T-cell (primary cell): Measurements from ENCODE around the gene PZP. TPM values are rescaled to one million over a fixed set of nuclear protein-coding genes. Genes with fewer than 3 reads are reported as not detected.

Experiments
- ATAC-seq, 4 experiments: fragments of 200-7000 bp in 3 of 4; fragments of 150-1000 bp in 1 of 4; cut with Tn5 transposase; replicated peaks in 1 of 4; 1 replicate in 3 of 4; 2 replicates in 1 of 4; pipeline ENCODE4 v1.10.0; 2021; ENCODE audit warnings: moderate library complexity in 3 of 4, mild to moderate bottlenecking in 2 of 4, moderate number of reproducible peaks in 1 of 4
- CTCF ChIA-PET, 2 donors: fragments of 300-600 bp; sonication (Branson Sonifier 250); formaldehyde crosslinking; loops; one replicate each; lab custom pipeline; 2022; ENCODE audit warnings: antibody characterized with exemption in 2 of 2; lab: Charles Lee
- POLR2A ChIA-PET, 2 donors: fragments of 300-600 bp; sonication (Branson Sonifier 250); formaldehyde crosslinking; loops; one replicate each; lab custom pipeline; 2022; ENCODE audit warnings: antibody characterized with exemption in 2 of 2; lab: Charles Lee
- DNase-seq, 35 experiments: peaks; one replicate each; pipeline versions ENCODE4 v3.0.0 to v3.0.0-alpha.2; 2013 to 2023
- H3K27ac ChIP-seq: one replicate; pipeline ENCODE4 v1.5.1; 2013; ENCODE audit warnings: low read length
- H3K27me3 ChIP-seq, 2 experiments: replicated peaks in 1 of 2; 1 replicate in 1 of 2; 2 replicates in 1 of 2; pipeline versions ENCODE4 v1.6.1 to v1.7.0; 2013; ENCODE audit warnings: low read length in 1 of 2, mixed read lengths in 1 of 2; ENCODE audit not compliant: control insufficient read depth in 2 of 2, insufficient read depth in 2 of 2; ENCODE audit errors: extremely low read depth in 1 of 2
- H3K36me3 ChIP-seq, 2 donors: 1 replicate in 1 of 2; 2 replicates in 1 of 2; pipeline versions ENCODE4 v1.6.1 to v1.7.0; 2013; ENCODE audit warnings: low read length in 1 of 2; ENCODE audit not compliant: control insufficient read depth in 2 of 2, insufficient read depth in 1 of 2; ENCODE audit errors: extremely low read depth in 1 of 2
- H3K4me1 ChIP-seq, 2 experiments: 1 replicate in 1 of 2; 2 replicates in 1 of 2; pipeline versions ENCODE4 v1.6.1 to v1.7.0; 2013; ENCODE audit warnings: low read length in 2 of 2, mixed read lengths in 1 of 2; ENCODE audit not compliant: insufficient read depth in 2 of 2, control insufficient read depth in 1 of 2; ENCODE audit errors: extremely low read depth in 1 of 2
- H3K4me3 ChIP-seq, 2 donors: 1 replicate in 1 of 2; 2 replicates in 1 of 2; pipeline versions ENCODE4 v1.5.1 to v1.7.0; 2013; ENCODE audit warnings: mild to moderate bottlenecking in 2 of 2, low read length in 1 of 2, moderate library complexity in 1 of 2; ENCODE audit not compliant: control insufficient read depth in 1 of 2; ENCODE audit errors: extremely low read depth in 1 of 2
- H3K9me3 ChIP-seq: 2 replicates; pipeline ENCODE4 v1.7.0; 2013
- H3K27ac Mint-ChIP-seq, 2 donors: one replicate each; pipeline ENCODE4 v1.8.0; 2020 to 2021; ENCODE audit warnings: mild to moderate bottlenecking in 2 of 2, mixed read lengths in 2 of 2
- H3K27me3 Mint-ChIP-seq, 2 donors: one replicate each; pipeline ENCODE4 v1.8.0; 2021 to 2022; ENCODE audit warnings: mixed read lengths in 2 of 2
- H3K36me3 Mint-ChIP-seq: one replicate; pipeline ENCODE4 v1.8.0; 2021; ENCODE audit warnings: mixed read lengths
- H3K4me1 Mint-ChIP-seq, 3 donors: one replicate each; pipeline ENCODE4 v1.8.0; 2020 to 2022; ENCODE audit warnings: mixed read lengths in 3 of 3, mild to moderate bottlenecking in 1 of 3
- H3K4me3 Mint-ChIP-seq, 3 donors: one replicate each; pipeline ENCODE4 v1.8.0; 2020 to 2022; ENCODE audit warnings: mild to moderate bottlenecking in 3 of 3, mixed read lengths in 3 of 3, moderate library complexity in 3 of 3
- H3K9me3 Mint-ChIP-seq, 3 donors: one replicate each; pipeline ENCODE4 v1.8.0; 2020 to 2022; ENCODE audit warnings: mixed read lengths in 3 of 3
- WGBS: methylation state at CpG from one replicate; pipeline ENCODE4 v1.1.5; 2013; ENCODE audit warnings: missing lambda C conversion rate; ENCODE audit not compliant: insufficient coverage; 5-methylcytosine and 5-hydroxymethylcytosine counted together
- total RNA-seq, 35 experiments: library from RNA in 6 of 35; stranded (reverse) in 6 of 35; fragments of 120-200 nt in 1 of 35; gene quantifications; one replicate each; pipeline versions ENCODE4 v1.2.1 to v1.2.4 and lab custom pipeline; 2013 to 2026

The PZP gene
- total RNA-seq, 5 donors from 2014 or later (not counting 1 experiment from before 2014, with no cell fraction given): not detected

GRCh38 chr12:9109737-9110491 is 98.3 kb downstream of the PZP start:
- Mint-ChIP-seq H3K4me3 (no peak overlapping the region), H3K9me3 (no peaks in the 10 kb centered on the region), H3K27ac (no peak overlapping the region), H3K36me3 (peaks cover 41% of the 10 kb centered on the region), H3K4me1 (peaks cover 0 to 9% (median 2%) of the 10 kb centered on the region in 3 donors), H3K27me3 (no peaks in the 10 kb centered on the region)
- DNase-seq (no peak), ATAC-seq (no peak)
- CTCF ChIA-PET: interaction anchor here in 1 of 2 donors (0.7 kb wide), 1 partner anchor 32 kb away, joined by 3 read pairs; no protein-coding TSS in a partner anchor
- POLR2A ChIA-PET: interaction anchor here in 1 of 2 donors (0.6 kb wide), 1 partner anchor 501 kb away, joined by 9 read pairs; no protein-coding TSS in a partner anchor
- Histone ChIP-seq H3K4me1 (peaks cover 0 to under 1% of the 10 kb centered on the region in 2 experiments), H3K9me3 (no peaks in the 10 kb centered on the region), H3K27me3 (no peaks in the 10 kb centered on the region), H3K4me3 (no peak overlapping the region), H3K36me3 (peaks cover 0 to 18% of the 10 kb centered on the region in 2 donors), H3K27ac (no peak overlapping the region)
- no CpG with 5 or more reads among the region's 3 CpGs for WGBS

GRCh38 chr12:9109213-9109522 is 99.0 kb downstream of the PZP start:
- no peaks in the 10 kb centered on the region for H3K9me3 ChIP-seq
- Mint-ChIP-seq H3K4me3 (no peak overlapping the region), H3K27me3 (no peaks in the 10 kb centered on the region), H3K4me1 (peaks cover 0 to 8% (median 2%) of the 10 kb centered on the region in 3 donors), H3K9me3 (no peaks in the 10 kb centered on the region), H3K36me3 (peaks cover 41% of the 10 kb centered on the region), H3K27ac (no peak overlapping the region)
- no peaks in the 10 kb centered on the region for H3K4me1 ChIP-seq
- ChIA-PET CTCF (interaction anchor here in 1 of 2 donors (0.7 kb wide), 1 partner anchor 33 kb away, joined by 3 read pairs; no protein-coding TSS in a partner anchor), POLR2A (no interaction called here)
- H3K27me3 ChIP-seq: no peaks in the 10 kb centered on the region
- WGBS: no CpG with 5 or more reads among the region's 1 CpG
- no peak overlapping the region for H3K27ac ChIP-seq
- H3K4me3 ChIP-seq: no peak overlapping the region
- ATAC-seq: no peak
- DNase-seq: no peak
- peaks cover 0 to 16% of the 10 kb centered on the region in 2 donors for H3K36me3 ChIP-seq

GRCh38 chr12:9108504-9109212 is 99.5 kb downstream of the PZP start:
- ChIA-PET POLR2A (no interaction called here), CTCF (no interaction called here)
- Mint-ChIP-seq H3K9me3 (no peaks in the 10 kb centered on the region), H3K27me3 (no peaks in the 10 kb centered on the region), H3K4me3 (no peak overlapping the region), H3K36me3 (peaks cover 41% of the 10 kb centered on the region), H3K27ac (no peak overlapping the region), H3K4me1 (peaks cover 0 to 8% (median 2%) of the 10 kb centered on the region in 3 donors)
- no peak for ATAC-seq
- Histone ChIP-seq H3K36me3 (peaks cover 0 to 11% of the 10 kb centered on the region in 2 donors), H3K27me3 (no peaks in the 10 kb centered on the region), H3K4me1 (no peaks in the 10 kb centered on the region), H3K9me3 (no peaks in the 10 kb centered on the region), H3K4me3 (no peak overlapping the region), H3K27ac (no peak overlapping the region)
- no peak for DNase-seq
- 100% methylated on average over 1 of the region's 5 CpGs for WGBS

GRCh38 chr12:9107542-9107873 is 100.7 kb downstream of the PZP start:
- DNase-seq (no peak), ATAC-seq (no peak)
- peaks cover 0 to 2% of the 10 kb centered on the region in 2 donors for H3K36me3 ChIP-seq
- H3K4me3 ChIP-seq: no peak overlapping the region
- Mint-ChIP-seq H3K4me3 (no peak overlapping the region), H3K4me1 (peaks cover 0 to 2% (median 2%) of the 10 kb centered on the region in 3 donors), H3K27me3 (no peaks in the 10 kb centered on the region), H3K36me3 (peaks cover 33% of the 10 kb centered on the region), H3K9me3 (no peaks in the 10 kb centered on the region), H3K27ac (no peak overlapping the region)
- CTCF ChIA-PET: no interaction called here
- no peaks in the 10 kb centered on the region for H3K4me1 ChIP-seq
- H3K27ac ChIP-seq: no peak overlapping the region
- no peaks in the 10 kb centered on the region for H3K27me3 ChIP-seq
- WGBS: 95% methylated on average over 3 of the region's 3 CpGs
- POLR2A ChIA-PET: interaction anchor here (0.6 kb wide), 2 partner anchors 615 to 1904 kb away, joined by 3 read pairs; no protein-coding TSS in a partner anchor
- H3K9me3 ChIP-seq: no peaks in the 10 kb centered on the region

GRCh38 chr12:9106610-9107541 is 101.3 kb downstream of the PZP start:
- CTCF ChIA-PET: no interaction called here

GRCh38 chr12:9106067-9106466 is 102.1 kb downstream of the PZP start:
- no peak for DNase-seq
- Mint-ChIP-seq H3K4me3 (no peak overlapping the region), H3K9me3 (no peaks in the 10 kb centered on the region), H3K4me1 (no peaks in the 10 kb centered on the region), H3K27ac (no peak overlapping the region), H3K27me3 (no peaks in the 10 kb centered on the region), H3K36me3 (peaks cover 29% of the 10 kb centered on the region)
- Histone ChIP-seq H3K27ac (no peak overlapping the region), H3K4me3 (no peak overlapping the region), H3K4me1 (no peaks in the 10 kb centered on the region), H3K36me3 (peaks cover 0 to 3% of the 10 kb centered on the region in 2 donors), H3K27me3 (no peaks in the 10 kb centered on the region), H3K9me3 (no peaks in the 10 kb centered on the region)
- ATAC-seq: no peak
- CTCF ChIA-PET: no interaction called here
- POLR2A ChIA-PET: no interaction called here
- no CpG with 5 or more reads among the region's 1 CpG for WGBS

More at GRCh38 chr12:9106610-9107541, 101.3 kb downstream of the PZP start:
- Mint-ChIP-seq H3K27ac (no peak overlapping the region), H3K27me3 (no peaks in the 10 kb centered on the region), H3K4me1 (peaks cover 0 to 2% (median 2%) of the 10 kb centered on the region in 3 donors), H3K4me3 (no peak overlapping the region), H3K9me3 (no peaks in the 10 kb centered on the region), H3K36me3 (peaks cover 30% of the 10 kb centered on the region)
- DNase-seq: no peak
- Histone ChIP-seq H3K9me3 (no peaks in the 10 kb centered on the region), H3K4me3 (no peak overlapping the region), H3K27ac (no peak overlapping the region), H3K4me1 (no peaks in the 10 kb centered on the region), H3K27me3 (no peaks in the 10 kb centered on the region), H3K36me3 (peaks cover 0 to 2% of the 10 kb centered on the region in 2 donors)
- POLR2A ChIA-PET: interaction anchor here (0.6 kb wide), 3 partner anchors 24 to 1904 kb away, joined by 3 to 7 read pairs (median 3); no protein-coding TSS in a partner anchor
- ATAC-seq: no peak
- 100% methylated on average over 3 of the region's 11 CpGs for WGBS
